ENCODE measurements around the gene FAM174A.
"Not testable (repeated sequence)": the region's sequence is repeated elsewhere in the genome, so short reads cannot be mapped to it uniquely, and the experiment has no call there.

The FAM174A gene

DNA sequence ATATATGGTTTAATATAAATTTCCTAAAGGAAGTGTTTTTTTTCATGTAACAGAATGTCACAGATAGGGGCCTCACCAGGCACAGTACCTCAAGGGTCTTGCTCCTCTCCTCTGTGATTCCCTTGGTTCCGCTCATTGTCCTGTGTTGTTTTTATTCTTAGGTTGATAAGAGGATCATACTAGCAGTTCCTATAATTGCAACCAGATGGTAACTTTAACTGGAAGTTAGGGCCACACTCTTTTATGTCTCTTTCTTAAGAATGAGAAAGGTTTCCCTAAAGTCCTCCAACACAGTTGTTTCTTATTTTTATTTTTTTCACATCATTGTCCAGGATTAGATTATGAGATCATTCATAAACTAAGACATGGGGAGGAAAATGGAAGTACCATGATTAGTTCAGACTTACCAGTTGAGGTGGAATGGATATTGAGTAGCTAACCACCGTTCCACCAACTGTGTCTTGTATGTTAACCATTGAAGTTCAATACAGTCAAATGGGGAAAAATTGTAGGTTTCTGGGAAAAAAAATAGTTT is 41.1 kb downstream of the FAM174A start:
- no peak for DNase-seq

DNA sequence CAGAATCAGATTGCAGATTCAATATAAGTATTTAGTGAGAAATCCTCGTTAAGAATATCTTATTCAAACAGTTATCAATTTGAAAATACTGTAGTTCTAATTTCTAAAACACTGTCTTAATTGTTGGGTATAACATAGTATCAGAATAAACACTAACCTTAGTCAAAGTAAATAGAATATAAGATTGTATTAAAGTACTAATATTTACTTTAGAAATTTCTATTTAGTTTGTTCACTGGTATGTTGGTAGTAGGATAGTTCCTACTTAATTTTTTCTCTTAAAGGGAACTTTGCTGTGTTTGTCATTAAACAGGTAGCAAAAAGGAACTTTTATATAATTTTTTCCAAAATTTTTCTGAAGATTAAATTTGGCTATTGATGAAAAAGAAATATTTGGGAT is 42.3 kb downstream of the FAM174A start:
- DNase-seq = no peak

DNA sequence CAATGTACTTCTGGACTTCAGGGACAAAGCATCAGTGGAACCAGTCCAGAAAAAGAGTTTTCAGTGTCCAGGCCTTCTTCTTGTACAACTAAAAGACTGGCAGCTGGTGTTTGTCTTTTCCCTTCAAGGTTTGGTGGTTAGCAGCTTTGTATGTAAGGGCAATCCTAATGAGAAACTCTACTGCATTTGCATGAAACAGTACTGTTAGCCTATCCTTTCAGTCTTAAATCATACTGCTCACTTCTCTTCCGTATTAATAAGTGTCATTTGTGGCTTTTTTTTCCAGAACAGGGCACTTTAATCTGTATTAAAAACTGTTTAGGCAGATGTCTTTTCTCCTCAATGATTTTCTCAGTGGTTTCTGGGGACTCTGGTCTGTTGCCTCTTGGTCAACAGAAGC is 48.9 kb downstream of the FAM174A start:
- no peak for DNase-seq

DNA sequence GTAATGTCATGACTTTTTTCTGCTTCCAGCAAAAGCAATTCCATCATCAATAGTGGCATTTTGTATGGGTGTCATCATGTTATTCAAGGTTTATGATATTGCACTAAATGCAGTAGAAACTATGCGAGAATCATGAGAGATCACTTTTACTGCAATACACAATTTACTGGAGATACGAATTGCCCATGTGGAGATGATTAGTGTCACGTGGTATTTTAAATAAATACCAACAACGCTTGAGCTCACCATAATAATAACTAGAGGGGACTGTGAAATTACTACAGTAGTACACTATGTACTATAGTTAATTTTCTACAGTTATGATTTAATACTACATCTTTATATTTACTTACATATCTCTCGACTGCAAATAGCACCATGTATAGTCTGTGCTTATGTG is 49.7 kb downstream of the FAM174A start:
- no peak for DNase-seq

DNA sequence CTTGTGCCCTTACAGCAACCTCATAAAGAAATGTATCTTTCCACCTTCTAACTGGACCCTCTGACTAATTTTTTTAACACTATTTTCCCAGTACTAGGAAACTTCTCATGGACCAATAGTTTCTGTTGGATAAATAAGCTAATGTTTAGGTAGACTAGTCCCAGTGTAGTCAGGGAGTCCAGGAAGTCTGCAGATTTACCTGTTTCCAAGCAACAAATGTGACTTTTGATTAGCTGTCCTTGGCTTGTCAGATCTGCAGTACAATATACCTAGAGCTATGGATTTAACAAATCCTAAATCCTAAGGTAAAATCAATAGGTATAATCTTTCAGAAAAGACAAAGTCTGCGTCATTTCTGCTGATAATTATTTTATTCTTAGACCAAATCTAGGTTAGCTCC is 55.7 kb downstream of the FAM174A start:
- no peak for DNase-seq

DNA sequence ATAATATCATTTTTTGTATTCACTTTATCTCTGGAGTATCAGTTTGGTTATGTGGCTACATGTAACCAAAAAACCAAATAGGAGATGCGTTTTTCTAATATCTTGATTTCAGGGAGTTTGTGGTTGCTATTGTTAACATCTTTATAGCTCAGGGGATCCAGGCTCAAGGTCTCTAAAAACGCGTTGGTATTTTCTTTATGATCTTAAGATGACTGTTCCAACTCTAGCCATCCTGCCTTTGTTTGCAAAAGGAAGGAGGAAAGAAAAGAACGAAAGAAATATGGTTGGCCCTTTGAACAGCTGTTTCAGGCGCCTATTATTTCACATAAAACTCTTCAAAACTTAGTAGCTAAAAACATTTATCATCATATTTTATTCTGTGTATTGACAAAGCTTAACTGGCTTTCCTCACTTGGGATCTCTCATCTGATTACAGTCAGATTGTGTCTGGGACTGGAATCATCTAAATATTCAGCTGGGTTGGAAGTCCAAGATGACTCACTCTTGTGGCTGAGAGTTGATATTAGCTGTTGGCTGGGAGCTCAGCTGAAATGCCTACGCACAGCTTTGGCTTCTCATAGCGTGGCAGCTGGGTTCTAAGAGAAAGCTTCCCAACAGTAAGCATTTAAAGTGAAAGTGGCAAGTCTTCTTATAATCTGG is 60.1 kb downstream of the FAM174A start:
- no peak for DNase-seq

DNA sequence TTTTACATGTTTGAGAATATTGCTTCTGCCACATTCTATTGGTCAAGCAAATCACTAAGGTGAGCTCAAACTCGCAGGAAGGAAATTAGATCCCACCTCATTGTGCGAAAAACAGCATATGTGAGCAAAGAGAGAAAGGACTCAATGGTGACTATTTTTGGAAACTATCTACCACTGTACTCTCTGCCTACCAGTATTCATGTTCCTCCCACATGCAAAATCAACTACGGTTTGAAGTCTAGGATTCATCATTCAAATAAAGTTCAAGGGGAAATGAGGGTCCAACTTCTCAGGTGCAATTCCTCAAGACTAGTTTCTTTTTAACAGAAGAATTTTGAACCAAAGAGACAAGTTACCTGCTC is 60.6 kb downstream of the FAM174A start:
- no peak for DNase-seq

DNA sequence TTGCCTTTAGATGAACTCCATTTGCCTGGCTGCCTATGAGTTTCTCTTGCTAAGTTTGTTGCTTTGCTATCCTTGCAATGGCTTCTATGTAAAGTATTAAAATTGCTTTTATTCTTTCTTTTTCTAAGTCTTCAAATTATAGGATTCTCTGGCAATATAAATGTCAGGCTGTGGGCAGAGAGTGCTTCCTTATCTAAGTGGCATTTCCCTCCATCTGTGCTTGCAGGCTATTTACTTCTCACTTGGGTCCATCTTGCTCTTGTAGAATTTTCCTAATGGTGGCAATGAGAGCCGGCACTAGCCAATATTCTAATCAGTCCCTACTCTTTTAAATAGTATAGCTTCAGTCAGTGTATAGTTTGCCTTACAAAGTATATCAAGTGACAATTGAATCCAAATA is 63.3 kb downstream of the FAM174A start:
- no peak for DNase-seq

DNA sequence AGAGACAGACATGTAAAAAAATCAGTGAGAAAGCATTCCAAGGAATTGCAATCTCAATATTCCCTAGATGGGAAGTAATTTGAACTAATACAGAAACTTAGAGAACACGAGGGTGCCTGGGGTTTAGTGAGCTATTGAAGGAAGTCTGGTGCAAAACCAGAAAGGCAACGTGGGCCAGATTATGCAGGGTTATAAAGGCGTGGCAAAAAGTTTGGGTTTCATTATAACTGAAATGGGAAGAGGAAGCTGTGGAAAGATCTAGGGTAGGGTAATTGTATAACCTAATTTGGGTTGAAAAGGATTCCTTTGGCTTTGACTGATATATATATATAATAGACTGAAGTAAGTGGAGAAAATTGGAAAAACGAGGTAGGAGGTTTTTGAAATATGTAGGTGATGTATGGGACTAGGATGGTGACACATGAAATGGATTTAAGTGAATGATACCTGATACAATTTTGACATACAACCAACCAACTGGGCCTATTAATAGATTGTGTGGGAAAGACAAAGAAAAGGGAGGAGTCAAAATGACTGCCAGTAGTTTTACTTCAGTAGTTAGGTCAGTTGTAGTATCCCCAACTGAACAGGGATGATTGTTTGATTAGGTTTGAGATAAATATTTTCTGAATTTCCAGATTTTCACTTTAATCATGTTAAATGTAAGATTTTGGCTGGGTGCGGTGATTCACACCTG is 65.3 kb downstream of the FAM174A start:
- no peak for DNase-seq

DNA sequence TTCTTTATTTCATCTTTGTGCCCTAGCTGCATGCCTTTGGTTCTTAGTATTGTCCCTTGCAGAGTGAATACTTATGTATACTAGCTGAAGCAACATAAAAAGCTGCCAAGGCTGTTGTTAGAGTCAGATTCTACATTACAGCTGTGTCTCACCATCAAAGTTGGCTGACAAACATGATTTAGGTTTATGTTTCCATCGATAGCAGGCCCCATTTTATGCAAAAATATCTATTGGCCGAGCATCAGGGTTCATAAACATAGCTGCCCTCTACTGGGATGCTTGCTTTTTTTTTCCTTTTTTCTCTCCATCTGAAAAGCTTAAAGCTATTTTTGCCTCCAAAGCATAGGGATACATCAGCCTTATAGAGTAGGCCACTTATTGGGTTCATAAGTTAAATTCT is 68.0 kb downstream of the FAM174A start:
- DNase-seq = no peak

DNA sequence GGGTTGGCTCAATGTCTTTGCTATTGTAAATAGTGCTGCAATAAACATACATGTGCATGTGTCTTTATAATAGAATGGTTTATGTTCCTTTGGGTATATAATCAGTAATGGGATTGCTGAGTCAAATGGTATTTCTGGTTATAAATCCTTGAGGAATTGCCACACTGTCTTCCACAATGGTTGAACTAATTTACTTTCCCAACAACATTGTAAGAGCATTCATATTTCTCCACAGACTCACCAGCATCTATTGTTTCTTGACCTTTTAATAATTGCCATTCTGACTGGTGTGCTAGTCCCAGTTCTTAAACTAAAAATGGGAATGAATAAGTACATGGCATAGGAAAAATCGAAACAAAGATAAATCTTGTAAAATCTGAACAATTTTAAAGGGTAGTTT is 68.8 kb downstream of the FAM174A start:
- not testable (repeated sequence) for DNase-seq

DNA sequence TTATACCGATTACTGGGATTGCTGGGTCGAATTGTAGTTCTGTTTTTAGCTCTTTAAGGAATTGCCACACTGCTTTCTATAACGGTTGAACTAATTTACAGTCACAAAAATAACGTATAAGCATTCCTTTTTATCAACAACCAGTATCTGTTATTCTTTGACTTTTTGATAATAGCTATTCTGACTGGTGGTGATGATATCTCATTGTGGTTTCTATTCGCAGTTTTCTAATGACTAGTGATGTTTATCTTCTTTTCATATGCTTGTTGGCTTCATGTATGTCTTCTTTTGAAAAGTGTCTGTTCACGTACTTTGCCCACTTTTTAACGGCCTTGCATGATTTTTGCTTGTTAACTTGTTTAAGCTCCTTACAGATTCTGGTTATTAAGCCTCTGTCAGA is 74.4 kb downstream of the FAM174A start:
- DNase-seq = no peak

DNA sequence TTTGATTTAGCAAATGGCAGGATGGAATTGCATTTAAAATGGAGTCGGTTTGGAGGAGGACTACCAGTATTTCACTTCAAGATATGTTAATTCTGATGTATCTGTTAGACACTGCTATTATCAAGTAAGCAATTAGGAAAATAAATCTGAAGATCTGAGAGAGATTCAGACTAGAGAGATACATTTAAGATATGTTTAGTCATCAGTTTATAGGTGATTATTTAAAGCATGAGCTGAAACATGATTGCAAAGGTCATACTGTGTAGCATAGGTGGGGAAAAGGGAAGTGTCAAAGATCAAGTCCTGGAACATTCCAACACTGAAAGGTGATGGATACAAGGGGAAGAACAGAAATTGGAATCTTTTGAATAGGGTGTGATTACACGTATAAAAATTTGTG is 79.1 kb downstream of the FAM174A start:
- no peak for DNase-seq

DNA sequence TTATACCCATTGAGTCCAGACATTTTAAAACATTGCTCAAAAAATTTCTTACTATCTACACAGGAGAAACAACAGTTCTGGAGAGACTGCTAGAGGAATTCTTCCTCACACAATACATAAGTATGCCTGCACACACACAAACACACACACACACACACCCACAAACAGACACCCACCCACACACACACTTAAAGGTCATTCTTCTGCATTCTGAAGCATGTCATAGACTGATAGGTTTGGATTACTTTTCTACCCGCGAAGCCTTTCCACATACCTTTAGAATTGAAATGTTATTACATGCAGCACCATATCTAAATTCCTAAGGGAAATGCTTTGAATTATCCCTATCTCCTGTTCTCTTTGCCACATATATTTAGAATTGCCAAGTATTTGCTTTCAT is 80.2 kb downstream of the FAM174A start:
- DNase-seq = no peak

DNA sequence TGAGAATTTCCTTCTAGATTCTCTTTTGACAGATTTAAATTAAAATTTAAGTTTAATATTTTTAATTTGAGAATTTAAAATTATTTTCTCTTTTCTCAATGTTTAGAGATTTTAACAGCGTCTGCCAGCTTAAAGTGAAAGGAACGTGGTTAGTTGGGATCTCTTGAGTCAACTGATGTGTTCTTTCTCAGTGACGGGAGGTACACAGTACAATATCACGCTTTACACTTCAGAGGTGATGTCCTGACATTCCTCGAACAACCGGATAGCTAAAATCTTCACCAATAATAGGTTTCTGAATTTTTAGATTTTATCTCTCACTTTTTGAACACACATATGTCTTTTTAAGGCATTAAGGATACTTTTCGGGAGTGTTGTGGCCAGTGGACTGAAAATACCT is 81.1 kb downstream of the FAM174A start:
- no peak for DNase-seq

DNA sequence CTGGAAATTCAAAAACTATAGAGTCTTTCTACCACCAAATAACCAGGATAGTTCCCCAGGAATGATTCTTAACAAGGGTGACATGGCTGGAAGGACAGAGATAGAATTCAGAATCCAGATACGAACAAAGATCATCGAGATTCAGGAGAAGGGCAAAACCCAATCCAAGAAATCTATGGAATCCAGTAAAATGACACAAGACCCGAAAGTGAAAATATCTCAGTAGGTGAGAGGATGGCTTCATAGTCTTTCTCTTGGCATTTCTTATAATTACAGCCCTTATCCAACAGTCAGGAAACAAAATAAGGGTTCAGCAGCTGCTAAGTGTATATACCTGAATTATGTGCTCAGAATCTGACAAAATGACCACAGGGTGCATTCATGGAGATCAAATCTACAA is 81.8 kb downstream of the FAM174A start:
- DNase-seq = no peak

DNA sequence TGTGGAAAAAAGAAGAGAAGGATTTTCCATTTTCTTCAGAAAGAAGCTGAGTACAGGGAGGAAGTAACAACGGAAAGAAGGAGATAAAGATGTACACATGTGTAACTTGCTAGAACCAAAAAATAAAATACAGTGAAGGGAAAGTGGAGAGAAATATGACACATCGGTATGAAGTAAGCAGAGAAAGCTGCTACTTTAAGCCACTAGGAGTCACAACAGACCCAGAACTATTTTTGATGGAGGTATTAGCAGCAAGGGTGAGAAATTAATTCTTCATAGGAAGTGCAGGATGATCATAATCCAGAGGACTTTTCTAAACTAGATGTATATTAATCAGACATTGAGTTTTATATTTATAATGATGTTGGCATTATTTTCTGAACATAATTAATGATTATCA is 88.5 kb downstream of the FAM174A start:
- peak in 1 of 2 donors; percentile 69 for DNase-seq

DNA sequence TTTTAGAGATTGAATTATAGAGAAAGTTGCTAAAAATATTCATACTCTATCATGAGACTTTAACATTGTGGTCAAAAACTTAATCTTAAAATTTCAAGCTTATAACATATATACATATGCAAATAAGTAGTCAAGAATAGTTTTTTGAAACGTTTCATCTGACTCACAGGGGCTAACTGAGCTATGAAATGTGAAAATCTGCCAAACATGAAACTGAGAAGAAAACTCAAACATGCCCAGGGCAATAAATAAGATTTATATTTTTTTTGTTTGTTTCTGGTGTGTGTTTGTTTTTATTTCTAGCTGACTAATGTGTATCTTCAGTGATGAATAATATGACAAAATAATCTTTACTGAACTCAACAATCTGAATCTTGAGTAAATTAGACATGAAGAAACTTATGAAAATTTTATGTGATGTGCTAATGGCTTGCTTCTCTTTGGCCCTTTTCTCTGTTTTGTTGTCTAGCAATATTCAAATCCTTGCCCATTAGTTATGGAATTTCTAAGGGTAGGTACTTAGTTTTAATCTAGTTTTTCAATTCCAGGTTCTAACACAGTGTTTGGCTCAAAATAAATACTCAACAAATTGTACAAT is 99.9 kb downstream of the FAM174A start:
- no peak for DNase-seq

All from bone marrow (tissue), 2 donors.